GM21619 (cell line): Measurements from ENCODE around the gene TYRO3.

ENCODE experiments used
- ATAC-seq: cut with Tn5 transposase; IDR thresholded peaks from one replicate; pipeline ENCODE4 v1.9.1; 2021; ENCODE audit not compliant: unreplicated experiment

The TYRO3 gene

DNA sequence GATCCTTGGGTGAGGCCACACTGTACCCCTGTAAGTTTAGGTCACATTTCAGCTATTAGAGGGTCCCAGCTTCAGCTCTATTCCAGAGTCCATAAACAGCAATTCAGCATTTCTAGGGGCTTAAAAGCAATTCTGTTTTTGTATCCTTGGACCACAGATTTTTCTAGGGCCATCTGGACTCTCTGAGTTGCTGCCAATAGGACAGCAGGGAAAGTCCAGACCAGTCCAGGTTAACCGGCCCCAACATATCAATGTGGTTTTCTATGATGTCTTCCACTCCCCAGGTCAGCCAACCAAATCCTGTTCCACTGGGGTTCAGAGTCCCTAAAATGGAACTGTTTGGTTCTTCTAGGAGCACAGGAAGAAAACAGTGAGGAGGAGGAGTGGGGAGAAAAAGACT is 40.0 kb downstream of the TYRO3 start:
- ATAC-seq: no peak

GRCh38 chr15:41603411-41603935 is 44.5 kb downstream of the TYRO3 start:
- ATAC-seq: no peak

DNA sequence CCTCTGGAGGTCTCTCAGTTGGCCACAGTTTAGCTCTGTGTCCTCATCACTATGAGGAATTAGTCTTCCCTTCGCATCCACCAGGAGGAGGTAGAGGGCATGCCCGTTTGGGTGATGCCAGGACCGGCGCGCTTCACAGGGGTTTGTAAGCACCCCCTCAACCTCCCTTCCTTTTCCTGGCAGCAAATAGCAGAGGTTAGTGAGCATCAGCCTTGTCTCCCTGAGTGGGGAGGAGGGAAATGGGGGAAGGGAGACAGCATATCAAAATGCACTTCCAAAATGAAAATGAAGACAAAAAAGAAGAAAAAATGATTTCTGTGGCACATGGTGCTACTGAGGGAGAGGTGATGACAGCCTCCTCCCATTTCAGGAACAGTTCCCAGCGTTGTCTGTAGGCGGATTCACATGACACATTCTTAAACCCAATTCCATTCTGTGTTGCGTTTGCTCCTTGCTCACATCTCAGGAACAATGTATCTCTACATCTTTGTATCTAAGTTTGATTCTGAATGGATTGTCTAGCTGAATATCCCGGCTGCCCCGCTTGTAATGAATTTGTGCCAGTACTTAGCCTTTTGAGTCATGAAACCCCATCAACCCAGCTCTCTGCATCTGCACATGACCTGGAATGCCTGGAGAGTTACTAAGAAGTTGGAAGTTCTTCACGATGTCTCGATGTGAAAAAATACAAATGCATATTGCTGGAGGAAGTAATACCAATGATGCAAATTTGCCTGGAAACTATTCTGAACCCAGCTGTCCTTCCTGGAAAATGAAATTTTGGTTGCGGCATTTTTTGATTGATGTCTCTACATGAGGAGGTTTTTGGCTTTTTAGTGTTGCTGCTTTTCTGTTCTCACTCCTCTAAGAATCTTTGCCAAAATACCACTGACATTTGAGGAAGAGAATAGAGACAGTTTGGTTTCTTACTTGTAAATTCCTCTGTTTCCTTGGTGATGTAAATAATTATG is 45.2 kb downstream of the TYRO3 start:
- ATAC-seq: no peak

DNA sequence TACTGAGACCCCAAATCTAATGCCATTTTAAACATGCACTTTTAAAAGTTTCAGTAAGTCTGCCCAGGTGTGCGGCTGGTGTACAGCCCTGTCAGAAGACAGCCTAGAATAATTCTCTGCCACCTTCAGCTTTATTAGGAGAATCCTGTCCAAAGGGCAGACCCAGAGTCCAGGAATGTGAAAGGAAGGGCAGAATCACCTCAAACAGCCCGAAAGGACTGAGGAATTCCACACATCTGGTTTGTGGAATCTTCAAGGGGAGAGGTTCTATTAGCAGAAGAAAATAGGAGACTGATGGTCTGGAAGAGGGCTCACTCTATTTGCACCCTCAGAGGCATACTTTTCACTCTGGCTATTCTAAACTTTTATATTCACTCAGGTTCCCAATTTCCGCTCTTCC is 46.6 kb downstream of the TYRO3 start:
- no peak for ATAC-seq

GRCh38 chr15:41606997-41607396 is 48.0 kb downstream of the TYRO3 start:
- ATAC-seq: no peak

GRCh38 chr15:41609123-41609522 is 50.1 kb downstream of the TYRO3 start:
- ATAC-seq: no peak

- no peak for ATAC-seq
Observed at GRCh38 chr15:41610048-41610447, 51.0 kb downstream of the TYRO3 start.

- no peak for ATAC-seq
Observed at GRCh38 chr15:41620536-41621199, 61.7 kb downstream of the TYRO3 start.

- ATAC-seq: no peak
Observed at GRCh38 chr15:41621200-41622193, 62.5 kb downstream of the TYRO3 start.

DNA sequence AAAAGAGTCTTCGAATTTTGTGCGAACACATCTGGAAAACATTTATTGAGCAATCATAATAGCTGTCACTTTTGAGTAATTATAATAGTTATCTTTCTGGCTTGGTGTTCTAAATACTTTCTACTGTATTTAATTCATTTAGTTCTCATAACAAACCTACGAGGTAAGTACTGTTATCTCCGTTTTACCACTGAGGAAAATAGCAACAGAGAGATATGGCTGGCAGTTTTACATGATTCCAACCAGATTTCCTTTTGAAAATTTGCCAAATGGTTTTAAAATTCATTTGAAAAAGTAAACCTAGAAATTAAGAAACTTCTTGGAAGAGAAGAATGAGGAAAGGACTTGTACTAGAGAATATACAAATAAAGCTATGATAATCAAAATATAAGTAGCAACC is 63.9 kb downstream of the TYRO3 start:
- ATAC-seq: no peak

DNA sequence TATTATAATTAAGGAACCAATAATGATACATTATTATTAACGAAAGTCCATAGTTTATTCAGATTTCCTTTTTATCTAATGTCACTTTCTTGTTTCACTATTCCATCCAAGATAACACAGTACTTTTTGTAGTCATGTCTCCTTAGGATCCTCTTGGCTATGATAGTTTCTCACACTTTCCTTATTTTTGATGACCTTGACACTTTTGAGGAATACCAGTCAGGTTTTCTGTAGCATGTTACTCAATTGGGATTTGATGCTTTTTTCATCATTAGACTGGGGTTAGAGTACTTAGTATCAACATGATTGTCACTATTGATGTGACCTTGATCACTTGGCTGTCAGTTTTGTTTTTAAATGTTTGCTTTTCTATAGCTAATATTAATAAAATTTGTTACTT is 68.2 kb downstream of the TYRO3 start:
- no peak for ATAC-seq

- no peak for ATAC-seq
Observed at GRCh38 chr15:41629463-41629862, 70.5 kb downstream of the TYRO3 start.

DNA sequence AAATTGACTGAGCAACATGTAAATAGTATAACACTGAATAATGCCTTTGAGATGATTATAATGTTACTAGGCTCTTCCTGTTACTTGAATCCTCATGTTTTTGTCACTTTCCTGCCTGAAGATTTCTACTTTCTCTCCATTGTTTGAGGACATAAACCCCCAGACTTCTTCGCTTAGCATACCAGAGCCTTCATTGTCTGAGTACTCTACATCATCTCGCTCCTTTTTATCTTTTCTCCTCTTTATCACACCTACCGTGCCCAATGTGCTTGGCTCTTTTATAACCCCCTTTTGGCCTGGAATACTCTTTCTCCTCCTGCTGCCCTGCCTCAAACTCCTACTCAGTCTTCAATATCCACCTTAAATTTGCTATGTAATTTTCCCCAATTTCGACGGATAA is 70.9 kb downstream of the TYRO3 start:
- ATAC-seq: no peak

DNA sequence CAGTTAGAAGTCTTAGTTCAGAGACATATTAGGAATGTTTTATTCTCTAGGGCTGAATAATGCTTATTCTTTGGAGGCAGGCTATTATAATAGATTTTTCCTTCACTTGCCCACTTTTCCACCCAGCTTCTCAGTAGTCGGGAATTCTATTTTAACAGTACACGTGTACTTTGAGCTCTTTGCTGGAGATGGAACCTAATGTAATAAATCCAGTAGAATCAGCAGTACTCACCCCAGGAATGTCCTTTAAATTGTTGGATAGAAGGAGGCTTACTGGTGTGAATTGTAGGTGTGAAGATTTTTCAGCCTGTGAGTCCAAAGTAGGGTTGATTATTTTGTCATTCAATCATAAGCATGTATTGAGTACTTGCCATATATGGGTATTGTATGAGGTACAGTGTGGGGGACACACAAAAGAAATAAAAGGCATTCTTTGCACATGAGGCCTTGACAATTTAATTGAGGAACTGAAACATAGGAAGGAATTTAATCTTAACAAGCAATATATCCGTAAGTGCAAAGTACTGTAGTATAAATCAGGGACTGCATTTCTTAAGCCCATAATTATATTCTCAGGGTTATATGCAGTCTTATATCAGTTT is 71.7 kb downstream of the TYRO3 start:
- no peak for ATAC-seq

GRCh38 chr15:41631880-41632470 is 73.0 kb downstream of the TYRO3 start:
- no peak for ATAC-seq
